ENCODE data around the gene LHFPL3.

DNA sequence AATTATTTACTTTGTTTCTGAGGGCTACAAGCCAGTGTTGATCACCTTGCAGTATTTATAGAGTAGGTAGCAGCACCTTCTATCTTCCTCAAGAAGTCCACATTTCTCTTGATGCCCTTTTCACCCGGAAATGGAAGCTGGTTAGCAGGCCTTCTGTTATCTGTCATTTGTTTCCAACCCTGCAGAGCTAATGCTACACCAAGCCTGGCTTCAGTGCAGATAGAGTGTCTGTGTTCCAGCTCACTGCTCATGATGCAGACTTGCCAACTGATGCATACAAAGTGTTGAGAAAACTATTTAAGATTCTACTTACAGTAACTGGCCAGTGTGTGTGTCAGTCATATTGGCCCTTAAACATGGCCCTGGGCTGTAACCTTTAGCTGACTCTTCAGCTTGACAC lies 301.0 kb downstream of the LHFPL3 start:
- TF ChIP-seq EZH2 (optimal IDR thresholded peaks at IDR 0.05; ENCODE audit: low read depth, low read length): no peak
- TF ChIP-seq, protein P1, sequence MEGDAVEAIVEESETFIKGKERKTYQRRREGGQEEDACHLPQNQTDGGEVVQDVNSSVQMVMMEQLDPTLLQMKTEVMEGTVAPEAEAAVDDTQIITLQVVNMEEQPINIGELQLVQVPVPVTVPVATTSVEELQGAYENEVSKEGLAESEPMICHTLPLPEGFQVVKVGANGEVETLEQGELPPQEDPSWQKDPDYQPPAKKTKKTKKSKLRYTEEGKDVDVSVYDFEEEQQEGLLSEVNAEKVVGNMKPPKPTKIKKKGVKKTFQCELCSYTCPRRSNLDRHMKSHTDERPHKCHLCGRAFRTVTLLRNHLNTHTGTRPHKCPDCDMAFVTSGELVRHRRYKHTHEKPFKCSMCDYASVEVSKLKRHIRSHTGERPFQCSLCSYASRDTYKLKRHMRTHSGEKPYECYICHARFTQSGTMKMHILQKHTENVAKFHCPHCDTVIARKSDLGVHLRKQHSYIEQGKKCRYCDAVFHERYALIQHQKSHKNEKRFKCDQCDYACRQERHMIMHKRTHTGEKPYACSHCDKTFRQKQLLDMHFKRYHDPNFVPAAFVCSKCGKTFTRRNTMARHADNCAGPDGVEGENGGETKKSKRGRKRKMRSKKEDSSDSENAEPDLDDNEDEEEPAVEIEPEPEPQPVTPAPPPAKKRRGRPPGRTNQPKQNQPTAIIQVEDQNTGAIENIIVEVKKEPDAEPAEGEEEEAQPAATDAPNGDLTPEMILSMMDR (IDR thresholded peaks at IDR 0.05; ENCODE audit: low read length): no peak
